ENCODE results near the gene LY6G6C.

The LY6G6C gene

DNA sequence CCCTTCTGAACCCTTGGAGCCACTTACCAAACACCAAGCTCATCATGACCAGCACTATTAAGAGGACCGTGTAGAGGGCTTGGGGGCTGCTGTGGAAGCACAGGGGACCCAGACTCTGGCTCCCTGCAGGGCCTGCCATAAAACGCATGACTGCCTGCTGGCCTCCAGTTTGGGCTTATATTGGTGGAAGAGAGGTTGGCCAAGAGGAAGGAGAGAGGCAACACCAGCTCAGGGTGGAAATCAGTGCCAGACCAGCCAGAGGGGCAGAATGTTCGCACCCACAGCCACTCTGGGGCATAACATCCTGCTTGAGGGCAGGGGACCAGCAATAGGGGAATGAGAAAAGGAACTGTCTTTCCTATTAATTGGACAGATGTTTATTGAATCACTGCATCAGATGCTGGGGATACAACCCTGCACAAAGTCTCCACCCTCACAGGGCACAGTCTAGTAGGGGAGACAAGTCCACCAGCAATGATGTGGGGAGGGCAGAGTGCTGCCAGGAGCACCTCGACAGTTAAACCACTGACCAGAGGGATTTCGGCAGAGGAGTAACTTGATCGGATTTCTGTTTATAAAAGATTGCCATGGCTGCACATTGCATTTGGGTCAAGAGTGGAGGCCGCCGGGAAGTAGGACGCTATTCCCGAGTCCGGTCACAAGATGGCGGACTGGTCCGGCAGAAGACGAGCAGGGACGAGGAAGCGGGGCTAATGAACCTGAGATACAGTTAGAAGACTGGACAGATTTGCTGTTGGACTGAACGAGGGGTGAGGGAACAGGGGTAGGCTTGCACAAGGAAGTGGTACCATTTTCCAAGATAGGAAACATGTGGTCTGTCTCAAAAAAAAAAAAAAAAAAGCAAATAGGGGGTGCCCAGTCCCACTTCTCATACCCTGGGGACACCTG, 41.1 kb downstream of the LY6G6C start, which contains the start of gene LY6G5C:
Gene LY6G5C (minus strand): TSS at position 842 of the 909 bp plus-strand sequence. CDS start 694 bp downstream, at position 148.
- DNase-seq (ENCODE audit: low spot score), result peak; percentile 83

DNA sequence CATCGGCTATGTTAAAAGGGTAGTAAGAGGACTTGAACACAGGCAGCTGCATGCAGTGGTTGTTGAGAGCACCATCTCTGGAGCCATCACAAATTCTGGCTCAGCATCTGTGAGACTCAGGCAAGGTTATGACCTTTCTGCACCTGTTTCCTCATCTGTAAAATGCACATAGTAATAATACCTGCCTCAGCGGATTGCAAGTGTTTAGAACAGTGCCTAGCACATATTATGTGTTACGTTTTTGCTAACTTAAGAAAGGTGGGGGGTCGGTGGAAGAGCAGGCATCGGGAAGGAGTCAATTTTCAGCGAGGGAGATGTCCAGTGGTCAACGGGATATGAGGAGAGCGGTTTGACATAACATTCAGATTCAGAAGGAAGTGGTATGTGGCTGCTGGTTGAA, 43.6 kb downstream of the LY6G6C start:
- DNase-seq (ENCODE audit: low spot score), result no peak

DNA sequence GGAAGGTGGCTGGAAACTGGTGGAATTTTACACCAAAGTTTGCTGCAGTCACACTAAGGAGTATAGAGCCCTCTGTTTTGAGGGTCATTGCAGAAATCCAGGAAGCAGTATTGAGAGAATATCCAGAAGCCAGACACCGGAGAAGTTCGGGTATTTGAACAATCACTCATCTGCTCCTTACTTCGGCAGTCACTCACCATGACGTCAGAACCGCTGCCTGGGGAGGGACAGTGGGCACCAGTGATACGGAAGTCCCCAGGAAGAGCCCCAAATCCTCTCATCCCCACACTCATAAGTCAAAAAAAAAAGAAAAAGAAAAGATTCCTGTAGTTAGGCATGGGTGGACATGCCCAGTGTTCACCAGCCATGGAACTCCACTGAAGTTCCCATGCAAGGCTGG, 44.6 kb downstream of the LY6G6C start:
- DNase-seq (ENCODE audit: low spot score), result no peak

DNA sequence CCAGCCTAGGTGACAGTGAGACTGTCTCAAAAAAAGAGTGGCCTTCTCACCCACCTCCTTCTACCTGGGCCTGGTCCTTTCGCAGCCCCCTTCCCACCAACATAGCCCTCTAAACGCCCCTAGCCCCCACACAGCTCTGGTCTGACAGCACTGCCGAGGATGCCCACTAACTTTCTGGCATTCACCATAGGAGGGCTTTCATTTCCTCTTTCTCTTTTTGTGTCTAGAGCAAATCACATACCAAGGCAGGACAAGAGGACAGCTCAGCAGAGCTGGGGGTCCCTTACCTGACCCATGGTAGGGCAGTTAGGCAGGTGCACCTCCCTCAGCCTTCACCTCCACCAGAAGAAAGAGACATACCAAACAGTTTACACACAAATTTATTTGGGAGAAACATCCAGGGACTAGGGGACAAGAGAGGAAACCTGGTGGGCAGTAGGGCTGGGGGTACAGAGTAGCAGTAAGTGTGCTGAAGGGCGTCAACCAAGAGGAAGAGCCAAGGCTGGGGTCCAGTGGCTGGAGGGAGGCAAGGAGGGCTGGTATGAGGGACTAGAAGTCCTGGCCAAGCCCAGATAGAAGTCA, 45.1 kb downstream of the LY6G6C start:
- no peak for DNase-seq (ENCODE audit: low spot score)

DNA sequence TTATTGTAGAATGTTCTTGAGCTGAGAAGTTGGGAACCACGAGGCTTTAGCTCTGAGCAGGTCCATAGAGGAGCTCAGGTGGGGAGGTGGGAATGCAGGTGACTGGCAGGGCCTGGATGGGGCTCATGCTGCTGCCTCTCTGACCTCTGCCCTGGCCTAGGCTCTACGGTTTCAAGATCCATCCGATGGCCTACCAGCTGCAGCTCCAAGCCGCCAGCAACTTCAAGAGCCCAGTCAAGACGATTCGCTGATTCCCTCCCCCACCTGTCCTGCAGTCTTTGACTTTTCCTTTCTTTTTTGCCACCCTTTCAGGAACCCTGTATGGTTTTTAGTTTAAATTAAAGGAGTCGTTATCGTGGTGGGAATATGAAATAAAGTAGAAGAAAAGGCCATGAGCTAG, 51.9 kb downstream of the LY6G6C start, which contains the start of gene LY6G5B:
Gene LY6G5B (plus strand): TSS at position 301 of the 400 bp plus-strand sequence. CDS start 975 bp downstream, outside the sequence.
- DNase-seq (ENCODE audit: low spot score), result no peak
